ENCODE results near the gene HIGD1B. TPM values are rescaled to one million over a fixed set of nuclear protein-coding genes. Genes with fewer than 3 reads are reported as not detected.
"Not testable (repeated sequence)": the region's sequence is repeated elsewhere in the genome, so short reads cannot be mapped to it uniquely, and the experiment has no call there.

HIGD1B gene
- total RNA-seq = not detected in 2 replicates

GRCh38 chr17:44847586-44847985 lies at the start of gene HIGD1B:
TSS of gene HIGD1B (plus strand) at chr17:44847883. CDS start at chr17:44848153, 270 bp downstream.
- no peak within 1 kb of the TSS for H3K27ac Mint-ChIP-seq
- H3K27me3 Mint-ChIP-seq (ENCODE audit: insufficient read depth) = no peaks in the 10 kb centered on the region
- intact Hi-C loops (cut with micrococcal nuclease) = no loop called here
- H3K4me1 Mint-ChIP-seq (ENCODE audit: low read depth) = no peaks in the 10 kb centered on the region
- H3K9me3 Mint-ChIP-seq = no peaks in the 10 kb centered on the region
- peaks cover 24% of the 10 kb centered on the region for H3K36me3 Mint-ChIP-seq (ENCODE audit: low read depth)
- H3K4me3 Mint-ChIP-seq = no peak within 1 kb of the TSS
- DNase-seq (ENCODE audit: low spot score) = no peak

- Mint-ChIP-seq H3K9me3 (no peaks in the 10 kb centered on the region), H3K27ac (no peak overlapping the region), H3K36me3 (ENCODE audit: low read depth) (no peaks in the 10 kb centered on the region), H3K4me3 (no peak overlapping the region), H3K4me1 (ENCODE audit: low read depth) (peaks cover 7% of the 10 kb centered on the region), H3K27me3 (ENCODE audit: insufficient read depth) (peaks cover 6% of the 10 kb centered on the region)
- intact Hi-C loops (cut with micrococcal nuclease) = no loop called here
- DNase-seq (ENCODE audit: low spot score) = no peak
Measured at GRCh38 chr17:44798356-44798755, 49.3 kb upstream of the HIGD1B start.

- DNase-seq (ENCODE audit: low spot score) = no peak
- intact Hi-C loops (cut with micrococcal nuclease) = no loop called here
- no peaks in the 10 kb centered on the region for H3K9me3 Mint-ChIP-seq
- peaks cover 11% of the 10 kb centered on the region for H3K27me3 Mint-ChIP-seq (ENCODE audit: insufficient read depth)
- no peak overlapping the region for H3K4me3 Mint-ChIP-seq
- H3K36me3 Mint-ChIP-seq (ENCODE audit: low read depth) = no peaks in the 10 kb centered on the region
- H3K4me1 Mint-ChIP-seq (ENCODE audit: low read depth) = peaks cover 7% of the 10 kb centered on the region
- H3K27ac Mint-ChIP-seq = no peak overlapping the region
Measured at GRCh38 chr17:44801880-44802279, 45.8 kb upstream of the HIGD1B start.

- H3K27ac Mint-ChIP-seq = no peak overlapping the region
- intact Hi-C loops (cut with micrococcal nuclease) = no loop called here
- no peak overlapping the region for H3K4me3 Mint-ChIP-seq
- peaks cover 11% of the 10 kb centered on the region for H3K27me3 Mint-ChIP-seq (ENCODE audit: insufficient read depth)
- no peaks in the 10 kb centered on the region for H3K36me3 Mint-ChIP-seq (ENCODE audit: low read depth)
- no peaks in the 10 kb centered on the region for H3K9me3 Mint-ChIP-seq
- no peak for DNase-seq (ENCODE audit: low spot score)
- no peaks in the 10 kb centered on the region for H3K4me1 Mint-ChIP-seq (ENCODE audit: low read depth)
Measured at GRCh38 chr17:44804302-44805089, 43.2 kb upstream of the HIGD1B start.

- Mint-ChIP-seq H3K9me3 (no peaks in the 10 kb centered on the region), H3K36me3 (ENCODE audit: low read depth) (no peaks in the 10 kb centered on the region), H3K4me1 (ENCODE audit: low read depth) (no peaks in the 10 kb centered on the region), H3K4me3 (no peak overlapping the region), H3K27me3 (ENCODE audit: insufficient read depth) (peaks cover 6% of the 10 kb centered on the region), H3K27ac (no peak overlapping the region)
- intact Hi-C loops (cut with micrococcal nuclease) = no loop called here
- no peak for DNase-seq (ENCODE audit: low spot score)
Measured at GRCh38 chr17:44807093-44807816, 40.4 kb upstream of the HIGD1B start.

- DNase-seq (ENCODE audit: low spot score) = no peak
- Mint-ChIP-seq H3K27ac (no peak overlapping the region), H3K4me1 (ENCODE audit: low read depth) (no peaks in the 10 kb centered on the region), H3K36me3 (ENCODE audit: low read depth) (no peaks in the 10 kb centered on the region), H3K4me3 (no peak overlapping the region), H3K9me3 (no peaks in the 10 kb centered on the region), H3K27me3 (ENCODE audit: insufficient read depth) (peaks cover 6% of the 10 kb centered on the region)
- intact Hi-C loops (cut with micrococcal nuclease) = no loop called here
Measured at GRCh38 chr17:44807817-44808155, 39.9 kb upstream of the HIGD1B start.

- no peak for DNase-seq (ENCODE audit: low spot score)
- no peaks in the 10 kb centered on the region for H3K9me3 Mint-ChIP-seq
- H3K36me3 Mint-ChIP-seq (ENCODE audit: low read depth) = no peaks in the 10 kb centered on the region
- intact Hi-C loops (cut with micrococcal nuclease) = no loop called here
- H3K4me3 Mint-ChIP-seq = no peak overlapping the region
- peaks cover 6% of the 10 kb centered on the region for H3K27me3 Mint-ChIP-seq (ENCODE audit: insufficient read depth)
- no peak overlapping the region for H3K27ac Mint-ChIP-seq
- no peaks in the 10 kb centered on the region for H3K4me1 Mint-ChIP-seq (ENCODE audit: low read depth)
Measured at GRCh38 chr17:44808156-44808555, 39.5 kb upstream of the HIGD1B start.

- H3K9me3 Mint-ChIP-seq; intact Hi-C loops (cut with micrococcal nuclease); H3K27me3 Mint-ChIP-seq (ENCODE audit: insufficient read depth); H3K27ac Mint-ChIP-seq; H3K4me1 Mint-ChIP-seq (ENCODE audit: low read depth); H3K4me3 Mint-ChIP-seq; H3K36me3 Mint-ChIP-seq (ENCODE audit: low read depth); DNase-seq (ENCODE audit: low spot score): not testable (repeated sequence)
Measured at GRCh38 chr17:44808656-44809388, 38.9 kb upstream of the HIGD1B start.

GRCh38 chr17:44812263-44812662 lies 35.4 kb upstream of the HIGD1B start:
- H3K27me3 Mint-ChIP-seq (ENCODE audit: insufficient read depth) = peaks cover 8% of the 10 kb centered on the region
- intact Hi-C loops (cut with micrococcal nuclease) = no loop called here
- H3K4me3 Mint-ChIP-seq = no peak overlapping the region
- H3K27ac Mint-ChIP-seq = no peak overlapping the region
- DNase-seq (ENCODE audit: low spot score) = no peak
- H3K9me3 Mint-ChIP-seq = no peaks in the 10 kb centered on the region
- H3K36me3 Mint-ChIP-seq (ENCODE audit: low read depth) = no peaks in the 10 kb centered on the region
- H3K4me1 Mint-ChIP-seq (ENCODE audit: low read depth) = no peaks in the 10 kb centered on the region

GRCh38 chr17:44818508-44818907 lies 29.2 kb upstream of the HIGD1B start:
- H3K4me1 Mint-ChIP-seq (ENCODE audit: low read depth); intact Hi-C loops (cut with micrococcal nuclease); H3K36me3 Mint-ChIP-seq (ENCODE audit: low read depth); H3K4me3 Mint-ChIP-seq; H3K27ac Mint-ChIP-seq; DNase-seq (ENCODE audit: low spot score); H3K9me3 Mint-ChIP-seq: not testable (repeated sequence)
- H3K27me3 Mint-ChIP-seq (ENCODE audit: insufficient read depth) = peaks cover 15% of the 10 kb centered on the region

GRCh38 chr17:44820631-44821212 lies 27.0 kb upstream of the HIGD1B start:
- intact Hi-C loops (cut with micrococcal nuclease) = no loop called here
- Mint-ChIP-seq H3K9me3 (no peaks in the 10 kb centered on the region), H3K4me3 (no peak overlapping the region), H3K27me3 (ENCODE audit: insufficient read depth) (peaks cover 7% of the 10 kb centered on the region), H3K27ac (no peak overlapping the region), H3K4me1 (ENCODE audit: low read depth) (no peaks in the 10 kb centered on the region), H3K36me3 (ENCODE audit: low read depth) (no peaks in the 10 kb centered on the region)
- no peak for DNase-seq (ENCODE audit: low spot score)

- not testable (repeated sequence) for H3K4me3 Mint-ChIP-seq; H3K9me3 Mint-ChIP-seq; DNase-seq (ENCODE audit: low spot score); H3K4me1 Mint-ChIP-seq (ENCODE audit: low read depth); H3K27ac Mint-ChIP-seq; H3K36me3 Mint-ChIP-seq (ENCODE audit: low read depth)
- peaks cover 37% of the 10 kb centered on the region for H3K27me3 Mint-ChIP-seq (ENCODE audit: insufficient read depth)
- intact Hi-C loops (cut with micrococcal nuclease) = loop anchor here (5.0 kb wide), 1 partner anchor 142 kb away; the partner anchor contains the start of gene C1QL1
Measured at GRCh38 chr17:44825236-44825635, 22.4 kb upstream of the HIGD1B start.
